HG02798 (cell line): ENCODE data around the gene PIMREG.

Source experiments
- ATAC-seq: cut with Tn5 transposase; IDR thresholded peaks from one replicate; pipeline ENCODE4 v1.9.1; 2021; ENCODE audit warnings: mild to moderate bottlenecking; ENCODE audit not compliant: unreplicated experiment, poor library complexity

PIMREG gene

GRCh38 chr17:6443692-6444570 is at the start of gene PIMREG:
Gene PIMREG, plus strand, starts transcription at chr17:6444455. Its CDS starts 656 bp downstream, at chr17:6445111.
- ATAC-seq: peak; percentile 78

- ATAC-seq: no peak
Measured at GRCh38 chr17:6398955-6399354, 45.3 kb upstream of the PIMREG start.

- ATAC-seq: no peak
Measured at GRCh38 chr17:6402258-6402657, 42.0 kb upstream of the PIMREG start.

- ATAC-seq: no peak
Measured at GRCh38 chr17:6408276-6408675, 36.0 kb upstream of the PIMREG start.

GRCh38 chr17:6408735-6409134 is 35.5 kb upstream of the PIMREG start:
- no peak for ATAC-seq

GRCh38 chr17:6413065-6413464 is 31.2 kb upstream of the PIMREG start:
- no peak for ATAC-seq

GRCh38 chr17:6415616-6416015 is 28.6 kb upstream of the PIMREG start:
- ATAC-seq: no peak

GRCh38 chr17:6420173-6420641 is 24.0 kb upstream of the PIMREG start:
- no peak for ATAC-seq

- no peak for ATAC-seq
Measured at GRCh38 chr17:6421700-6422604, 22.3 kb upstream of the PIMREG start.

GRCh38 chr17:6422654-6423241 is 21.5 kb upstream of the PIMREG start:
- ATAC-seq: no peak

- ATAC-seq: no peak
Measured at GRCh38 chr17:6423931-6424330, 20.3 kb upstream of the PIMREG start.

- ATAC-seq: no peak
Measured at GRCh38 chr17:6425407-6425806, 18.8 kb upstream of the PIMREG start.

GRCh38 chr17:6426356-6427101 is 17.7 kb upstream of the PIMREG start:
- ATAC-seq: no peak

- no peak for ATAC-seq
Measured at GRCh38 chr17:6427279-6427781, 16.9 kb upstream of the PIMREG start.

GRCh38 chr17:6428207-6428965 is 15.9 kb upstream of the PIMREG start:
- ATAC-seq: no peak

- ATAC-seq: no peak
Measured at GRCh38 chr17:6429266-6429665, 15.0 kb upstream of the PIMREG start.

- ATAC-seq: no peak
Measured at GRCh38 chr17:6430769-6431168, 13.5 kb upstream of the PIMREG start.

- ATAC-seq: no peak
Measured at GRCh38 chr17:6435051-6435450, 9.2 kb upstream of the PIMREG start, which contains the start of gene AIPL1. Gene AIPL1, minus strand, starts transcription at chr17:6435121. Its CDS starts 17 bp downstream, at chr17:6435104.

GRCh38 chr17:6435968-6436367 is 8.3 kb upstream of the PIMREG start:
- no peak for ATAC-seq
